Endothelial cell of umbilical vein (primary cell): ENCODE results near the gene TBC1D25. TPM values are rescaled to one million over a fixed set of nuclear protein-coding genes. Genes with fewer than 3 reads are reported as not detected.
"Not testable (repeated sequence)": the region's sequence is repeated elsewhere in the genome, so short reads cannot be mapped to it uniquely, and the experiment has no call there.

Source experiments
- BruUV-seq: library from RNA; stranded (reverse); fragments of 400-500 nt; replicated peaks from 2 replicates; lab custom pipeline; 2021; lab: Mats Ljungman, UMichigan
- CTCF ChIA-PET: fragments of 300-600, 350-600 bp; sonication (Branson Sonifier 250); formaldehyde crosslinking; loops from one replicate; lab custom pipeline; 2021; ENCODE audit warnings: antibody characterized with exemption, inconsistent platforms; lab: Charles Lee
- POLR2A ChIA-PET: fragments of 300-600, 350-600 bp; sonication (Branson Sonifier 250); formaldehyde crosslinking; loops from one replicate; lab custom pipeline; 2021; ENCODE audit warnings: antibody characterized with exemption, inconsistent platforms; lab: Charles Lee
- DNase-seq: peaks from one replicate; pipeline ENCODE4 v3.0.0-alpha.2; 2011; ENCODE audit warnings: low read depth, low spot score
- FAIRE-seq: peaks from 2 replicates; lab custom pipeline; 2011; peaks lifted over from hg19 to GRCh38; lab: Jason Lieb, UNC
- H2AFZ ChIP-seq: 2 replicates; pipeline ENCODE4 v1.6.0; 2012; ENCODE audit warnings: low read depth, low read length, control low read depth, inconsistent platforms
- H3K27ac ChIP-seq: 2 replicates; pipeline ENCODE4 v1.5.1; 2011; ENCODE audit warnings: low read depth, mild to moderate bottlenecking, control low read depth, low read length, moderate library complexity; ENCODE audit not compliant: insufficient read depth
- H3K27me3 ChIP-seq, 2 experiments: 2 replicates each; pipeline versions ENCODE4 v1.6.0 to v1.6.1; 2011; ENCODE audit warnings: low read length in 2 of 2, mixed read lengths in 1 of 2; ENCODE audit not compliant: control insufficient read depth in 2 of 2, insufficient read depth in 2 of 2
- H3K36me3 ChIP-seq, 2 experiments: 2 replicates in 1 of 2; 3 replicates in 1 of 2; pipeline ENCODE4 v1.5.1; 2011; ENCODE audit warnings: low read length in 2 of 2, mild to moderate bottlenecking in 1 of 2, moderate library complexity in 1 of 2; ENCODE audit not compliant: control insufficient read depth in 2 of 2, insufficient read depth in 2 of 2; ENCODE audit errors: extremely low read depth in 1 of 2
- H3K4me1 ChIP-seq: 3 replicates; pipeline ENCODE4 v1.5.1; 2011; ENCODE audit warnings: mild to moderate bottlenecking, low read length; ENCODE audit not compliant: control insufficient read depth, insufficient read depth; ENCODE audit errors: extremely low read depth
- H3K4me2 ChIP-seq: 2 replicates; pipeline ENCODE4 v1.6.1; 2011; ENCODE audit warnings: low read length, control low read depth, mixed read lengths; ENCODE audit not compliant: insufficient read depth
- H3K4me3 ChIP-seq, 3 experiments: fragments of 200-600 bp in 1 of 3; sonication (generic), shearing (Covaris generic) in 1 of 3; replicated peaks in 1 of 3; 2 replicates each; pipeline ENCODE4 v1.5.1; 2011 to 2016; ENCODE audit warnings: control low read depth in 3 of 3, low read length in 3 of 3, mild to moderate bottlenecking in 2 of 3, inconsistent platforms in 1 of 3, low read depth in 1 of 3, moderate library complexity in 1 of 3; ENCODE audit not compliant: insufficient read depth in 1 of 3
- H3K79me2 ChIP-seq: 2 replicates; pipeline ENCODE4 v1.6.0; 2012; ENCODE audit warnings: low read length, inconsistent platforms; ENCODE audit not compliant: control insufficient read depth, insufficient read depth
- H3K9ac ChIP-seq: replicated peaks from 2 replicates; pipeline ENCODE3; 2011; ENCODE audit warnings: low read length, control low read depth; ENCODE audit not compliant: insufficient read depth; ENCODE audit errors: extremely low read depth
- H3K9me1 ChIP-seq: replicated peaks from 3 replicates; pipeline ENCODE4 v1.6.0; 2011; ENCODE audit warnings: mild to moderate bottlenecking, low read length; ENCODE audit not compliant: control insufficient read depth, insufficient read depth; ENCODE audit errors: extremely low read depth
- H3K9me3 ChIP-seq: replicated peaks from 2 replicates; pipeline ENCODE4 v1.5.1; 2012; ENCODE audit warnings: low read length, inconsistent platforms; ENCODE audit not compliant: control insufficient read depth, insufficient read depth
- H4K20me1 ChIP-seq: replicated peaks from 2 replicates; pipeline ENCODE3; 2011; ENCODE audit warnings: mild to moderate bottlenecking, low read length; ENCODE audit not compliant: control insufficient read depth, insufficient read depth; ENCODE audit errors: extremely low read depth
- CTCF ChIP-seq, 2 donors: IDR thresholded peaks; 1 replicate in 1 of 2; 2 replicates in 1 of 2; pipeline ENCODE4 v1.5.1; 2011; ENCODE audit warnings: low read length in 2 of 2, mild to moderate bottlenecking in 2 of 2, moderate library complexity in 2 of 2, control low read depth in 1 of 2, inconsistent platforms in 1 of 2, low read depth in 1 of 2; ENCODE audit not compliant: insufficient read depth in 1 of 2; ENCODE audit errors: extremely low read depth in 1 of 2
- MAX ChIP-seq: IDR thresholded peaks from 2 replicates; pipeline ENCODE4 v1.6.1; 2011; ENCODE audit not compliant: insufficient read depth, insufficient read length
- dilution Hi-C: fragments of 300-500 bp; cut with MboI; formaldehyde crosslinking; loops from one replicate; pipeline ENCODE4 v1.15.0; 2019; ENCODE audit warnings: low sequenced_read_pairs; ENCODE audit not compliant: extremely low pct_ligation_motif_present
- intact Hi-C: fragments of 100-400 bp; cut with micrococcal nuclease; formaldehyde crosslinking; loops from one replicate; pipeline ENCODE4 v1.10.0; 2022
- polyA plus RNA-seq, 4 experiments: library from polyadenylated mRNA; depleted of rRNA in 3 of 4; stranded (reverse) in 3 of 4; unstranded in 1 of 4; fragments of >200 nt; gene quantifications; 2 replicates each; pipeline versions ENCODE4 v1.2.1 to v1.2.3, GENCODE V29; 2011 to 2012; ENCODE audit warnings: missing spikeins in 1 of 4
- total RNA-seq: library from RNA; stranded (reverse); gene quantifications from 2 replicates; pipeline ENCODE4 v1.2.3, GENCODE V29; 2021

TBC1D25 gene
- total and polyA plus RNA-seq, 2 donors (not counting 3 experiments of a cell fraction or from before 2014, with no cell fraction given): 16.0 to 16.3 TPM

GRCh38 chrX:48548871-48549270 is 9.4 kb downstream of the TBC1D25 start:
- H3K79me2 ChIP-seq: no peaks in the 10 kb centered on the region
- no TSS peak for BruUV-seq
- H3K27me3 ChIP-seq: no peaks in the 10 kb centered on the region
- intact Hi-C loops: no loop called here
- ChIA-PET POLR2A (no interaction called here), CTCF (interaction anchor here (3.1 kb wide), 1 partner anchor 9 kb away, joined by 8 read pairs; the partner anchor contains the start of gene TBC1D25)
- TF ChIP-seq MAX: no peak
- no peak for TF ChIP-seq CTCF (IDR thresholded peaks at IDR 0.05; ENCODE audit: extremely low read depth in 1 of 2, insufficient read depth in 1 of 2, low read depth in 1 of 2, low read length in 2 of 2)
- no peaks in the 10 kb centered on the region for H3K9me1 ChIP-seq
- no peaks in the 10 kb centered on the region for H4K20me1 ChIP-seq
- H3K27ac ChIP-seq: no peak overlapping the region
- DNase-seq (no peak), FAIRE-seq (no peak)
- H3K4me1 ChIP-seq: no peaks in the 10 kb centered on the region
- H3K36me3 ChIP-seq: peaks cover 5% of the 10 kb centered on the region in 2 experiments
- no peak overlapping the region for H2AFZ ChIP-seq
- H3K4me3 ChIP-seq: no peak overlapping the region
- dilution Hi-C loops: no loop called here
- no peaks in the 10 kb centered on the region for H3K9me3 ChIP-seq
- no peak overlapping the region for H3K9ac ChIP-seq
- no peak overlapping the region for H3K4me2 ChIP-seq

GRCh38 chrX:48555731-48556325 is 16.3 kb downstream of the TBC1D25 start:
- CTCF ChIA-PET, dilution Hi-C loops: not testable (repeated sequence)

More at GRCh38 chrX:48555731-48556325, 16.3 kb downstream of the TBC1D25 start:
- H3K79me2 ChIP-seq, H3K9me3 ChIP-seq, H3K36me3 ChIP-seq, H4K20me1 ChIP-seq, intact Hi-C loops, DNase-seq, H3K27me3 ChIP-seq, H3K4me2 ChIP-seq, H3K9ac ChIP-seq, BruUV-seq, POLR2A ChIA-PET, H3K4me1 ChIP-seq, H2AFZ ChIP-seq, H3K9me1 ChIP-seq, H3K27ac ChIP-seq, H3K4me3 ChIP-seq: not testable (repeated sequence)
- peak; percentile 44 for FAIRE-seq
